Right lung (tissue), 10 donors: ENCODE measurements around the gene SIRT2. TPM values are rescaled to one million over a fixed set of nuclear protein-coding genes. Genes with fewer than 3 reads are reported as not detected.
"Not testable (repeated sequence)": the region's sequence is repeated elsewhere in the genome, so short reads cannot be mapped to it uniquely, and the experiment has no call there.

ENCODE experiments used
- DNase-seq, 2 donors: peaks; one replicate each; pipeline ENCODE4 v3.0.0-alpha.2; 2013
- long read RNA-seq, 8 donors: transcript quantifications; one replicate each; lab custom pipeline, GENCODE V29; 2026
- polyA plus RNA-seq, 5 donors: library from polyadenylated mRNA; unstranded; fragments of 120-200 nt; gene quantifications; one replicate each; pipeline versions ENCODE4 v1.2.1 to v1.2.3, GENCODE V29; 2013; ENCODE audit warnings: inconsistent platforms in 1 of 5, low replicate concordance in 1 of 5; ENCODE audit not compliant: insufficient read length in 5 of 5, insufficient read depth in 1 of 5

The SIRT2 gene
- polyA plus RNA-seq: 10 to 100 TPM; 46.7 to 60.0 (median 56.8) TPM
- long read RNA-seq, donor 1, transcript SIRT2-204 (15 exons, 2,062 nt): major isoform, 14 of 18 reads
- long read RNA-seq, donor 1, partial matches to known transcripts: 0 of 18 reads
- long read RNA-seq, donor 1, other reads (novel, unspliced or antisense): 0 of 18 reads
- long read RNA-seq, donor 2, transcript SIRT2-204 (15 exons, 2,062 nt): major isoform, 9 of 10 reads
- long read RNA-seq, donor 2, partial matches to known transcripts: 0 of 10 reads
- long read RNA-seq, donor 2, other reads (novel, unspliced or antisense): 0 of 10 reads
- long read RNA-seq, donor 3, transcript SIRT2-204 (15 exons, 2,062 nt): major isoform, 8 of 12 reads
- long read RNA-seq, donor 3, partial matches to known transcripts: 0 of 12 reads
- long read RNA-seq, donor 3, other reads (novel, unspliced or antisense): 0 of 12 reads
- long read RNA-seq, donor 4, partial matches to known transcripts: 0 of 4 reads
- long read RNA-seq, donor 4, other reads (novel, unspliced or antisense): 0 of 4 reads
- long read RNA-seq, donor 5, transcript SIRT2-204 (15 exons, 2,062 nt): major isoform, 10 of 17 reads
- long read RNA-seq, donor 5, partial matches to known transcripts: 0 of 17 reads
- long read RNA-seq, donor 5, other reads (novel, unspliced or antisense): 0 of 17 reads
- long read RNA-seq, donor 6, transcript SIRT2-204 (15 exons, 2,062 nt): major isoform, 5 of 8 reads
- long read RNA-seq, donor 6, partial matches to known transcripts: 0 of 8 reads
- long read RNA-seq, donor 6, other reads (novel, unspliced or antisense): 0 of 8 reads
- long read RNA-seq, donor 7, transcript SIRT2-204 (15 exons, 2,062 nt): major isoform, 10 of 13 reads
- long read RNA-seq, donor 7, partial matches to known transcripts: 0 of 13 reads
- long read RNA-seq, donor 7, other reads (novel, unspliced or antisense): 0 of 13 reads
- long read RNA-seq, donor 8, partial matches to known transcripts: 0 of 5 reads
- long read RNA-seq, donor 8, other reads (novel, unspliced or antisense): 0 of 5 reads

GRCh38 chr19:38899447-38900201 is at the start of gene SIRT2, which contains the start of gene NFKBIB:
Gene SIRT2, minus strand, starts transcription at chr19:38899618. Its CDS starts 97 bp downstream, at chr19:38899521.
Gene NFKBIB, plus strand, starts transcription at chr19:38899969. Its CDS starts 64 bp downstream, at chr19:38900033.
- DNase-seq: peak; percentile 99 to 100

- DNase-seq: no peak
Observed at GRCh38 chr19:38946229-38947010, 47.0 kb upstream of the SIRT2 start.

- DNase-seq: no peak
Observed at GRCh38 chr19:38945562-38946228, 46.3 kb upstream of the SIRT2 start.

- DNase-seq: no peak
Observed at GRCh38 chr19:38944981-38945506, 45.6 kb upstream of the SIRT2 start.

GRCh38 chr19:38942471-38943181 is 43.2 kb upstream of the SIRT2 start:
- DNase-seq: no peak

GRCh38 chr19:38941979-38942378 is 42.6 kb upstream of the SIRT2 start:
- no peak for DNase-seq

- not testable (repeated sequence) for DNase-seq
Observed at GRCh38 chr19:38941466-38941865, 42.0 kb upstream of the SIRT2 start.

- no peak for DNase-seq
Observed at GRCh38 chr19:38939957-38940356, 40.5 kb upstream of the SIRT2 start.

- DNase-seq: no peak
Observed at GRCh38 chr19:38933544-38933943, 34.1 kb upstream of the SIRT2 start.

GRCh38 chr19:38932425-38933179 is 33.2 kb upstream of the SIRT2 start:
- no peak for DNase-seq

GRCh38 chr19:38931521-38931793 is 32.0 kb upstream of the SIRT2 start:
- DNase-seq: no peak

- DNase-seq: peak; percentile 98 to 99
Observed at GRCh38 chr19:38930776-38931520, 31.5 kb upstream of the SIRT2 start, which contains the start of gene MRPS12. Gene MRPS12, plus strand, starts transcription at chr19:38930944. Its CDS starts 351 bp downstream, at chr19:38931295.

GRCh38 chr19:38929929-38930775 is 30.7 kb upstream of the SIRT2 start, which contains the start of gene SARS2:
Gene SARS2, minus strand, starts transcription at chr19:38930763. Its CDS starts 27 bp downstream, at chr19:38930736.
- peak in 1 of 2 donors; percentile 95 for DNase-seq

- DNase-seq: no peak
Observed at GRCh38 chr19:38928391-38929001, 29.1 kb upstream of the SIRT2 start.

- no peak for DNase-seq
Observed at GRCh38 chr19:38924388-38924787, 25.0 kb upstream of the SIRT2 start.

- no peak for DNase-seq
Observed at GRCh38 chr19:38922482-38922881, 23.1 kb upstream of the SIRT2 start.
